ENCODE results near the gene GIGYF1. TPM values are rescaled to one million over a fixed set of nuclear protein-coding genes. Genes with fewer than 3 reads are reported as not detected.
"Not testable (repeated sequence)": the region's sequence is repeated elsewhere in the genome, so short reads cannot be mapped to it uniquely, and the experiment has no call there.

GIGYF1 gene
- total and polyA plus RNA-seq, 7 donors, result 3.5 to 47.1 (median 26.5) TPM

GRCh38 chr7:100708395-100708794 is 14.3 kb upstream of the GIGYF1 start:
- Histone ChIP-seq H3K36me3 (peaks cover 0 to 13% (median 0%) of the 10 kb centered on the region in 4 donors), H3K9me3 (no peaks in the 10 kb centered on the region), H3K4me3 (no peak overlapping the region), H3K27ac (no peak overlapping the region), H3K27me3 (no peaks in the 10 kb centered on the region), H3K4me1 (peaks cover 0 to 26% (median 22%) of the 10 kb centered on the region in 4 donors)
- intact Hi-C loops (cut with DNase I), result loop anchor here (5.0 kb wide), 1 partner anchor 159 kb away; the partner anchor contains the start of gene TRIP6
- no peak for DNase-seq
- 87 to 92% methylated on average over 6 of the region's 6 CpGs for WGBS, 2 donors
- TF ChIP-seq POLR2AphosphoS5 (IDR thresholded peaks at IDR 0.05), result no peak
- no peak for TF ChIP-seq CTCF (IDR thresholded peaks at IDR 0.05)
- no peak for TF ChIP-seq EP300 (IDR thresholded peaks at IDR 0.05)
- no peak for TF ChIP-seq POLR2A (IDR thresholded peaks at IDR 0.05)

GRCh38 chr7:100706672-100707311 is 12.7 kb upstream of the GIGYF1 start:
- intact Hi-C loops (cut with DNase I), result loop anchor here (5.0 kb wide), 1 partner anchor 161 kb away; the partner anchor contains the start of gene TRIP6
- peak overlapping the region; percentile 81 to 98 (median 96) for H3K27ac ChIP-seq
- 21 to 40% methylated on average over 34 of the region's 34 CpGs for WGBS, 2 donors
- no peaks in the 10 kb centered on the region for H3K9me3 ChIP-seq
- no peaks in the 10 kb centered on the region for H3K27me3 ChIP-seq
- peak; percentile 71 for DNase-seq
- H3K4me3 ChIP-seq, result peak overlapping the region; percentile 64 to 72 (median 68)
- H3K36me3 ChIP-seq, result peaks cover 0 to 13% (median 0%) of the 10 kb centered on the region in 4 donors
- peaks cover 0 to 26% (median 22%) of the 10 kb centered on the region in 4 donors for H3K4me1 ChIP-seq
- TF ChIP-seq POLR2A (IDR thresholded peaks at IDR 0.05) (no peak), EP300 (IDR thresholded peaks at IDR 0.05) (no peak)

GRCh38 chr7:100705753-100706671 is 12.0 kb upstream of the GIGYF1 start, which contains the start of gene POP7:
POP7 (plus strand) TSS chr7:100706121; CDS start chr7:100706831, 710 bp downstream.
- Histone ChIP-seq H3K27ac (peak within 1 kb of the TSS; percentile 81 to 98 (median 96)), H3K36me3 (peaks cover 0 to 13% (median 0%) of the 10 kb centered on the region in 4 donors), H3K27me3 (no peaks in the 10 kb centered on the region), H3K4me3 (peak within 1 kb of the TSS; percentile 64 to 72 (median 68)), H3K4me1 (peaks cover 0 to 26% (median 22%) of the 10 kb centered on the region in 4 donors), H3K9me3 (no peaks in the 10 kb centered on the region)
- peak; percentile 100 for DNase-seq
- 0 to 1% methylated on average over 86 of the region's 86 CpGs for WGBS, 2 donors
- intact Hi-C loops (cut with DNase I), result loop anchor here (1.0 to 5.0 kb wide), 3 partner anchors 19 to 161 kb away; partner anchors contain the start of genes SLC12A9 and TRIP6
- no peak for TF ChIP-seq CTCF (IDR thresholded peaks at IDR 0.05)
- TF ChIP-seq EP300 (IDR thresholded peaks at IDR 0.05), result peak in 1 of 4 donors; percentile 72
- TF ChIP-seq POLR2AphosphoS5 (IDR thresholded peaks at IDR 0.05), result peak; percentile 81 to 94 (median 88)
- TF ChIP-seq POLR2A (IDR thresholded peaks at IDR 0.05), result peak; percentile 37 to 56

- peak; percentile 84 for DNase-seq
- TF ChIP-seq CTCF (IDR thresholded peaks at IDR 0.05) (peak; percentile 90 to 93 (median 92)), EP300 (IDR thresholded peaks at IDR 0.05) (no peak)
- H3K9me3 ChIP-seq, result no peaks in the 10 kb centered on the region
- H3K27ac ChIP-seq, result peak overlapping the region; percentile 81 to 98 (median 96)
- peaks cover 0 to 13% (median 0%) of the 10 kb centered on the region in 4 donors for H3K36me3 ChIP-seq
- no peaks in the 10 kb centered on the region for H3K27me3 ChIP-seq
- WGBS, 2 donors, result 1% methylated on average over 25 of the region's 25 CpGs
- peak overlapping the region; percentile 64 to 72 (median 68) for H3K4me3 ChIP-seq
- peaks cover 0 to 26% (median 22%) of the 10 kb centered on the region in 4 donors for H3K4me1 ChIP-seq
- intact Hi-C loops (cut with DNase I), result loop anchor here (1.0 to 5.0 kb wide), 3 partner anchors 20 to 162 kb away; partner anchors contain the start of genes SLC12A9 and TRIP6
These were observed 11.3 kb upstream of the GIGYF1 start for GRCh38 chr7:100705320-100705752.

GRCh38 chr7:100701089-100701488 is 7.0 kb upstream of the GIGYF1 start:
- H3K27ac ChIP-seq; H3K9me3 ChIP-seq; DNase-seq; H3K27me3 ChIP-seq; H3K36me3 ChIP-seq; H3K4me3 ChIP-seq; intact Hi-C loops (cut with DNase I): not testable (repeated sequence)
- 55 to 88% methylated on average over 3 of the region's 3 CpGs for WGBS, 2 donors
- H3K4me1 ChIP-seq, result peaks cover 0 to 10% (median 7%) of the 10 kb centered on the region in 4 donors
